Measurements from ENCODE around the gene MAN2C1.
A peak's percentile ranks its signal among the peaks of the same experiment; 100 is the strongest.
"Not testable (repeated sequence)": the region's sequence is repeated elsewhere in the genome, so short reads cannot be mapped to it uniquely, and the experiment has no call there.

The MAN2C1 gene

DNA sequence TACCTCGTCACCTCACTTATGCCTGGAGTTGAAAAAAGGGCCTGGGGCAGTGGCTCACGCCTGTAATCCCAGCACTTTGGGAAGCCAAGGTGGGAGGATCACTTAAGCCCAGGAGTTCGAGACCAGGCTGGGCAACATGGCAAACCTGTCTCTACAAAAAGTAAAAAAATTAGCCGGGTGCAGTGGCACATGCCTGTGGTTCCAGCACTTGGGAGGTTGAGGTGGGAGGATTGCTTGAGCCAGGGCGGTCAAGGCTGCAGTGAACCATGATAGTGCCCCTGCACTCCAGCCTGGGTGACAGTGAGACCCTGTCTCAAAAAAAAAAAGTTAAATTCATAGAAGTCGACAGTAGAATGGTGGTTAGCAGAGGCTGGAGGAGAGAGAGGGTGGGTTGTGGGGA, 26.2 kb downstream of the MAN2C1 start:
- no peak for DNase-seq

DNA sequence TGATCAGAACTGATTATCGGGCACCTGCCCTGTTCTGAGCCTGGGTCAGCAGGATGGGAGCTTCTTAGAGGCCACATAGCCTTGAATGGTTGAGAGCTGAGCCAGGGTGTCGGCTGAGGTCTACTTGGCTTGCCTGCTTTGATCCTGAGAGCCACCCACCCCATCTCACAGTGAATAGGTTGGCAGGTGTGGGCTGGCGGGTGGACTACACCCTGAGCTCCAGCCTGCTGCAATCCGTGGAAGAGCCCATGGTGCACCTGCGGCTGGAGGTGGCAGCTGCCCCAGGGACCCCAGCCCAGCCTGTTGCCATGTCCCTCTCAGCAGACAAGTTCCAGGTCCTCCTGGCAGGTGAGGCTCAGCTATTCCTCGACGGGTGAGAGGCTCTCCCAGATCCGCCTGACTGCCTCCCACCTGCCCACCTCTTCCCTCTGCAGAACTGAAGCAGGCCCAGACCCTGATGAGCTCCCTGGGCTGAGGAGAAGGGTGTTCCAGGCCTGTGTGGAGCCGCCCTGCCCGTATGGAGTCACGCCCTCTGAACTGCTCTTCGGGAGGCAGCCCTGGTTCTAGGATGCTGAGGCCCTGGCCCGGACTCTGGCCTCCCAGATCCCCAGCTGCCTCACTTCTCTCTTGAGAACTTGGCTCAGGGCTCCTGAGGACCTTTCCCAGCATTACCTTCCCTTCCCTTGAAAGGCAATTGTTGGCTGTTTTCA, 28.7 kb downstream of the MAN2C1 start:
- no peak for DNase-seq

DNA sequence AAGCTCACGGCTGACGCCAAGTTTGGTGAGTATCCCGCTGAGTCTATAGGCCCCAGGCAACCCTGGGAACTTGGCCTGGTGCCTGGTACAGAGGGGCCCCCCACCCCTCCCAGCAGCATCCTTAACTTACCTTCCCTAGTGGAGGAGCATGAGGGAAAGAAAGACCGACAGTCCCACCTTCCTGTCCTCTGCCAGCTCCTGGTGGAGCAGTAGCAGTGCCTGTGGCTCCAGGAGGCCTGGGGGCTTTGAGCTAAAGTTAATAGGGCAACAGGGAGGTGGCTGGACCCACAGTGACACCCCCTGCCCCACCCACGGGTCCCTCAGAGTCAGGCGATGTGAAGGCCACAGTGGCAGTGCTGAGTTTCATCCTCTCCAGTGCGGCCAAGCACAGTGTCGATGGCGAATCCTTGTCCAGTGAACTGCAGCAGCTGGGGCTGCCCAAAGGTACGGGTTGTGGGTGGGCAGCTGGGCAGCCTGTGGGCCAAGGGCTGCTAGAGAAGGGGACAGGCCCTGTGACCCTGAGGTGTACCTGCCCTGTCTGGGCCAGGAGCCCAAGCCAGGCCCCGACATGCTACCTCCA, 29.7 kb downstream of the MAN2C1 start:
- no peak for DNase-seq

DNA sequence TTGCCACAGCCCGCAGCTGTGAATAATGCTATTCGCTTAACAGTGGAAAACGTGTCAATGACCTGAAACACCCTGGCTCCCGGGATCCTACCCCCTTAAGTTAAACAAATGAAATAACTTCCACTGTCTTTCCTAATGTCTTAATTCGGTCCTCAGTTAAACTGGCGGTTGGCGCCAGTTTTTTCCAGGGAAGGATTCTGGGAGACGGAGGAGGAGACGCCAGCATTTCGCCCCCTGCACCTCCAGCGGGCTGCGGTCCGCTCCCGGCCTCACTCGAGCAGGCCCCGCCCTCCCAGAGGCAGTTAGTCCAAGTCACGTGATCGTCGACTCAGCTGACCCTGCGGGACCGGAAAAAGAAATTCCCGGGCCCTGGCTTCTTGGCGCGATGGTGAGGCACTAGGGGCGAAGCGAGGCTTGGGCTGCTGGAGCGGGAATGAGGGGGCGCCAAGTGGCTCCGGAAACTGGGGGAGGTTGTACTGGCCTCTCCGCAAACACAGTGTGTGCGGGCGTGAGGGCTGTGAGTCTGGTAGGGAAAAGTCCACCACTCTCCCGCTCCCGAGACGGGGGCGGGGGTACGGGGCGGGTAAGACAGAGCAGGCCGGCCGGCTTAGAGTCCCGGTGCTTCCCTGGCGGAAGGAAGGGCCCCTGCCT, 32.6 kb downstream of the MAN2C1 start, which contains the start of gene COMMD4:
Gene COMMD4 (plus strand): TSS at position 359 of the 651 bp plus-strand sequence. CDS start 27 bp downstream, at position 386.
- DNase-seq = peak; percentile 96

DNA sequence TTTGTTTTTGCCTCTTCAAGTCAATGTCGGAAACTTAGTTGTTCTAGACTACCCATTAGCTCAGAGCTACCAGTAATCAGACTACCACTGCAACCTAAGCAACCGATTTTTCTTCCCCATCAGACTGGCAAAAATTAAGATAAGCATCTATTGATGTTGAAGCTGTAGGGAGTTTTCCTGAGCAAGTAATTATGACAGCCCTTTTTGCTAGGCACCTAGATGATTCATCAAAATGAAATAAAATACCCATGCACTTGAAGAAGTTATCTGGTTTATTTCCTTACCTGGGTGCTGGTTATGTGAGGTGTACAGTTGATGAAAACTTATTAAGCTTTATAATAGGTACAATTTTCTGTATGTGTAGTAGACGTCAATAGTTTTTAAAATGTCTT, 33.1 kb downstream of the MAN2C1 start:
- no peak for DNase-seq

DNA sequence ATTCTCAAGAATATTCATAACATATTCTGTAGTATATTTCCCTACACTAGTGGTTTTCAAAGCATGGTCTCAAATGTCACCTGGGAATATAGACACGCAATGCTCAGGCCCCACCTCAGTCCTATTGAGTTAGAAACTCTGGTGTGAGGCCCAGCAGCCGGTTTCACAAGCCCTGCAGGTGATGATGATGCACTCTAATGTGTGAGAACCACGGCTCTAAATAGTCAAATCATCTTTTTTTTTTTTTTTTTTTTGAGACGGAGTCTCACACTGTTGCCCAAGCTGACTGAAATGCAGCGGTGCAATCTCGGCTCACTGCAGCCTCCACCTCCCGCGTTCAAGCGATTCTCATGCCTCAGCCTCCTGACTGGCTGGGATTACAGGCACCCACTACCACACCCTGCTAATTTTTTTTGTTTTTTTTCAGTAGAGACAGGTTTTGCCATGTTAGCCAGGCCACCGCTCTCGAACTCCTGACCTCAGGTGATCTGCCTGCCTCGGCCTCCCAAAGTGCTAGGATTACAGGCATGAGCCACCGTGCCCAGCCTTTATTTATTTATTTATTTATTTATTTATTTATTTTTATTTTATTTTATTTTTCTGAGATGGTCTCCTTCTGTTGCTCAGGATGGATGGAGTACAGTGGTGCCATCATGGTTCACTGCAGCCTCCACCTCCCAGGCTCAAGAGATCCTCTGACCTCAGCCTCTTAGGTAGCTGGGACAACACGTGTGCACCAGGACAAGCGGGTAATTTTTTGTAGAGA, 34.6 kb downstream of the MAN2C1 start:
- not testable (repeated sequence) for DNase-seq

DNA sequence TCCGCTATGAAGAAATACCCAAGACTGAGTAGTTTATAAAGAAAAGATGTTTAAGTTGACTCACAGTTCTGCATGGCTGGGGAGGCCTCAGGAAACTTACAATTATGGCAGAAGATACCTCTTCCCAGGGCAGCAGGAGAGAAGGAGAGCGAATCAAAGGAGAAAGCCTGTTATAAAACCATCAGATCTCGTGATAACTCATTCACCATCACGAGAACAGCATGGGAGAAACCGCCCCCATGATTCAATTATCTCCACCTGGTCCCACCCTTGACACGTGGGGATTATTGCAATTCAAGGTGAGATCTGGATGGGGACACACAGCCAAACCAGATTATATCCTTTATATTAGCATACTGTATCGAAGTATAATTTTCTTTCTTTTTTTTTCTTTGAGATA, 36.3 kb downstream of the MAN2C1 start:
- not testable (repeated sequence) for DNase-seq

DNA sequence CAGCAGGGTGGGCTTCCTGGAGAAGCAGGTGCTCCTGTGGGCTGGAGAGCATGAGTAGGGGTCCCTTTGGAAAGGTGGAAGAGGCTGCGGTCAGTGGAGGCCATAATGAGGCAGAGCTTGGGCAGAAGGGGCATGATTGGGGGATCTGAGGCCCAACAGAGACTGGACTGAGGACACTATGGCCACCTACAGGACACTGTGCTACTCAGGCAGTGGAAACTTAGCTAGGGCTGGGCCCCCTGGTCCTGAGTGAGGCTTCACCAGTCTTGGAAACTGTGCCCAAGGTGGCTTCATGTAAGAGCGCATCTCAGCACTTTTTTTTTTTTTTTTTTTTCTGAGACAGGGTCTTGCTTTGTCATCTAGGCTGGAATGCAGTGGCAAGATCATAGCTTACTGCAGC, 38.8 kb downstream of the MAN2C1 start:
- no peak for DNase-seq

DNA sequence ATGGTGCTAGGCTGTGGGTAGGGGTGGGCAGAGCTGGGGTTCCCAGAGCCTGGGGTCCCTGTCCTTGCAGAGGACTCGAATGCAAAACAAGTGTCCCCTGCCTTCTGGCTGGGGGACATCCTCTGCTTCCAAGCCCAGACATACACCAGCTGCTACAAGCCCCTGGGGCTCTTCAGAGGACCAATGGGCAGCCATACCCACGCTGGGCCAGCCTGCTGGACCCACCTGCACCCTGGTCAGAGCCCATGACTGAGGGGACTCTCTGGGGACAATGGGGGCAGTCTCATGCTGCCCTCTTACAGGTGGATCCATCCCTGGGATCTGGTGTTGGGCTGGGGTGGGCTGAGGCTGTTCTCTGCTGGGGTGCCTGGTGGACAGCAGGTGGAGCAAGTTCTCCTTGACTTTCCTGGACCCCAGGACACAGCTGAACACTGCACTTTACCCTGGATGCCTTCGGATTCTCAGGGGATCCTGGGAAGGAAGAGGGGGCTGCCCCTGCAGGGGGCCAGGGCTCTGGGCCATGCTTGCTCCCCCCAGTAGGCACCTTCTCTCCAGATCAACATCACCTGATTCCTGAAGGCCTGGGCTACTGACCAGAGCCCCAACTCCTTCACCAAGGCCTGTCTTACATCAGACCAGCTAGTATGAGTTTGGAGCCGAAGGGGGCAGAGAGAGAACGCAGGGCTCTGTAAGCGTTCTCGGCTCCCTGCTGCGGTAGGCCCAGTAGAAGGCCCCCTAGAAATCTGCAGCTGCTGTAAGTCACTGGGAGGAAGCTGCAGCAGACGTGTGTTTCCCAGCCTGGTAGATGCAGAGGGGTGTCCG, 39.7 kb downstream of the MAN2C1 start:
- no peak for DNase-seq

DNA sequence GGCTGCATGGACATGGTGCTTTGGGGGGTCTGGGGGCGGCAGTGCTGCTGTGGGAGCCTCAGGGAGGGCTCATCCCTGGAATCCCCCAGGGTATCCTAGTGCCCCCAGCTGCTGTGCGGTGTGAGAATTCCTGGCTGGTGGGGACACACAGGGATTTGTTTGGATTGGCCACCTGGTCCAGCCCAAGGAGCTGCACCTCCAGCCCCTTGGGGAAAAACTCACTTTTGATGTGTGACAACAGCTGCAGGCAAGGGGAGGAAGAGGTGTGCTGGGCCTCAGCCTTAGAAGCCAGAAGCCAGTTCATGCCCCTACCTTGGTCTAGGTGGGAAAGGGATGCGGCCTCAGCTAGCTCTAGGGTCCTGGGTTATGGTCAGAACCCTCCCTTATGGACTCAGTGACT, 40.9 kb downstream of the MAN2C1 start:
- DNase-seq = no peak

DNA sequence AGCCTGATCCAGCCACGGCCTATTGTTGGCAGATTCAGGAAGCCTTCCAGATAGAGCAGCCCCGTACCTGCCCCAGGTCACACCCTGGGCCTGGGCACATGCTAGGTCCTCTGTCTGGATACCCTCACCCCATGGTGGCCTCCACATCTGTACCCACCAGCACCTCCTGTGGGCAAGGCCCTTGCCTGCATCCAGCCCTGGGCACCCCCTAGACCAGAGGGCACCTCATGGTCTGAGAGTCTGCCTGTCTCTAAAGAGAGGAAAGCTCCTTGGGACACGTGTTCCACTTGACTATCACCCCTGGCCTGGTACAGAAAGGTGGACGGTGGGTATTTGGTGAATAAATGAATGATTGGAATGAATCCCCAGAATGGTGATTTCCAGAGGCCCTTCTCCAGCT, 41.4 kb downstream of the MAN2C1 start:
- no peak for DNase-seq

DNA sequence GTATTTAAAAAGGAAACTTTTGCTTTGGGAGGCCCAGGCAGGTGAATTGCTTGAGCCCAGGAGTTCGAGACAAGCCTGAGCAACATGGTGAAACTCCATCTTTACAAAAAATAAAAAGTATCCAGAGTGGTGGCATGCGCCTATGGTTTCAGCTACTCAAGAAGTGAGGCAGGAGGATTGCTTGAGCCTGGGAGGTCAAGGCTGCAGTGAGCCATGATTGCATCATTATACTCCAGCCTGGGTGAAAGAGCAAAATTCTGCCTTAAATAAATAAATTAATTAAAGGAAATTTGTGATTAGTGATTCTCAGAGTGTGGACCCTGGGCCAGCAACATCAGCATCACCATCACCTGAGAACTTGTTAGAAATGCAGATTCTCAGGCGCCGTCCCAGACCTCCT, 42.5 kb downstream of the MAN2C1 start:
- no peak for DNase-seq

DNA sequence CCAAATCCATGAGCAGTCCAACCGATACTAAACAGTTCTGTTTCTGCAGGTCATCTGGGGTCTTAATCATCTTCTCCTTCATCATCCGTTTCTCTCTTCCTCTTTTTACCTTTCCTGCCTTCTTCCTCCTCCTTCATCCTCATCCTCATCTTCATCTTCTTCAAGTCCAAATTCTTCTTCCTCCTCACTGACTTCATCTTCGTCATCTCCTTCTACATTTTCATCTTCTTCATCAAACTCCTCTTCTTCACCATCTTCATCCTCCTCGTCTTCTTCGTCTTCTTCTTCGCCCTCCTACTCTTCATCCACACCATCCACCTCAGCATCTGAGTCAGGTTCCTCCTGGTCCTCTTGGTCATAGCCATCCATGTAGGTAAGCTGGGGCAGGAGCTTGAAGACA, 46.7 kb downstream of the MAN2C1 start:
- DNase-seq = no peak

DNA sequence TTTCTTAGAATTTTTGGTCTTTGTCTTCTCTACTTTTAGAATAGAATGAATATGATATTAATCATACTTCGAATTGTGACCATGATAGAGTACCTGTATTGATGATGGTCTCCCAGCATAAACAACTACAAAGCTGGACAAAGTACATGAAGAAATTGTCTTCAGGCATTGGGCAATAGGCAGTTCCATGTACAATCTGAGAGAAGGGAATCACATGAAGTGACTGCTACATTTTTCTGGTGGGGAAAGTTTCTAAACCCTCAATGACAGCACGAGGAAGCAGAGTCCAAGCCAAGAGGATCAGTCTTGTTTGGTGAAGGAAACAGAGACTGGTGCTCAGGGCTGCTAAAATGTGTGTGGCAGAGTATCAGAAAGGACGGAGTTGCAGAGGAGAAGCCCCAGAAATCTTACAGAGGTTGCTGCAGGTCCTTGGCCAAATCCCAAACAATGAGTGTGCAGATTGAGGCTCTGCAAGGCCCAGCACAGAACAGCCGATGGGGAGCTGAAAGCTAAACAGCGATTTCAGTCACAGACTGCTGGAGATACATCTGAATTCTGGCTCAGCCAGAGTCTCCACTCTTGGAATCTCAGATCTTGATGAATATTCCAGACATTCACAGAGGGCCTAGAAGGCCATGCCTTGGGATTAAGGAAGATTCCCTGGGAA, 49.0 kb downstream of the MAN2C1 start:
- not testable (repeated sequence) for DNase-seq

DNA sequence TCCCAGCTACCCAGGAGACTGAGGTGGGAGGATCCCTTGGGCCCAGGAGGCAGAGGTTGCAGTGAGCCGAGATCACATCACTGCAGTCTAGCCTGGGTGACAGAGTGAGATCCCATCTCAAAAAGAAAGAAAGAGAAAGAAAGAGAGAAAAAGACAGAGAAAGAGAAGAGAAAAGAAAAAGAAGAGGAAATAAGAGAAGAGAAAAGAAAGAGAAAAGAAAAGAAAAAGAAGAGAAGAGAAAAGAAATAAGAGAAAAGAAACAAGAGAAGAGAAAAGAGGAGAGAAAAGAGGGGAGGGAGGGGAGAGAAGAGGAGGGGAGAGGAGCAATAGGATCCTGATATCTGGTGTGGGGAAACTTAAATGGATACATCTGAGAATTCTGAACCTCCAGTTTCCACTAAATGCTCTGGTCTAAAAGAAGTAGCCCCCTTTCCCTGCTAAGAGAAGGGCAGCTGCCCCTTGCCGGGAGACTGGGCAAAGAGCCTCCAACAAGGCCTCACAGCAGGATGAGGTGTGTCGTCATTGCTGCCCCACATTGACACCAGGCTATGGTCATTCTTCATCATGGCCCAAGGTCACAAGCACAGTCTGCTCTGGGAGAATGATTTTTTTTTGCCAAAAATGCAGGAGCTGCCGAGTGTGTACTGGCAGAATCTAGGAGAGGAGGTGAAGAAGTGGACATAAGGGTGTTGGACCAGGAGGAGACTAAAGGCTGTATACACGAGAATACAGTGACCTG, 53.7 kb downstream of the MAN2C1 start:
- DNase-seq = no peak

DNA sequence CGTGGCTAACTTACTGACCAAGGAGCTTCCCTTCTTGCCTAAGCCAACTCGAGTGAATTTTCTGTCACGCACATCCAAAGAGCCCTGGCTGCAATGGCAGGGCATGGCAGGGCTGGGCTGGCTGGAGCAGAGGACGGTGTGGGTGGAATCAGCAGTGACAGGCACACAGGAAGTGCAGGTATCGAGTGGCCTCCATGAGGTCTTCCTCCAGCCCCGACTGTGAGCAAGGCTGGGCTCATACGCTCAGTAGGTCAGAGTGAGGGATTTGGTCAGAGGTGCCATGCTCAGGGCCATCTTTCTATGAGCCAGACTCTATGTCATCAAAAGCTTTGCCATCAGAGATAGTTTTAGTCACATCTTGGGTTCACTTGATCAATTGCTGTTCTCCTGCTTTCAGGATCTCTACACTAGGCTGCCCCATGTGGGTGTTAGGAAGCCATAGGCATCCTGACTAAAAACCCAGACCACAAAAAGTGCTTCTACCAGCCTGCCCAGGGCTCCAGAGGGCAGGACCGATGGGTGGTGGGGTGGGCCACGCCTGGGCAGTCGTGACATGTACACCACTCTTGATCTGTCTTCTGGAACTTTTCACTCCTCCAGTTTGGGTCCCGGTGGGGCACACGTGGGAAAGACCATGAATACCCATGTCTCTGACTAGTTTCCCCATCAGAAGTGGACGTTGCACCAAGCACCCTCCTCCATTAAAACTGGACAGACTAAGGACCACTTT, 55.1 kb downstream of the MAN2C1 start:
- no peak for DNase-seq

DNA sequence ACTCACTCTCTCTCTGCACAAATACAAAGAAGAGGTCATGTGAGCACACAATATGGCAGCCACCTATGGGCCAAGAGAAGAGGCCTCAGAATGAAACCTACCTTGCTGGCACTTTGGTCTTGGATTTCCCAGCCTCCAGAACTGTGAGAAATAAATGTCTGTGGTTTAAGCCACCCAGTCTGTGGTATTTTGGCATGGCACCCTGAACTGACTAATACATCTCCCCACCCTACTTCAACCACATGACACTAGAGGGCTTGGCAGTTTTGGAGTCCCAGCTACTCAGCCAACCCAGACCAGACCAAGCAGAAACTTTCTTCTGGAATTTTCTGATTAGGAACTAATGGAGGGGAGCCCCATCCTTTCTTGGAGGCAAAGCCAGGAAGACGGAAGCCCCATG, 55.9 kb downstream of the MAN2C1 start:
- not testable (repeated sequence) for DNase-seq

DNA sequence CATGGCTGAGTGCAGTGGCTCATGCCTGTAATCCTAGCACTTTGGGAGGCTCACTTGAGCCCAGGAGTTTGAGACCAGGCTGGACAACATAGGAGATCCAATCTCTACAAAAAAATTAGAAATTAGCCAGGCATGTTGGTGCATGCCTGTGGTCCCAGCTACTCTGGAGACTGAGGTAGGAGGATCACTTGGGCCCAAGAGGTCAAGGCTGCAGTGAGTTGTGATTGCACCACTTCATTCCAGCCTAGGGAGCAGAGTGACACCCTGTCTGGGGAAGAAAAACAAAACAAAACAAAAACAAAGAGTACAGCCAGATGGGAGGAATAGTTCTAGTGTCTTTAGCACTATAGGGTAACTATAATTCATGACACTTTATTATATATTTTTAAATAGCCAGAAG, 58.7 kb downstream of the MAN2C1 start:
- DNase-seq = no peak

DNA sequence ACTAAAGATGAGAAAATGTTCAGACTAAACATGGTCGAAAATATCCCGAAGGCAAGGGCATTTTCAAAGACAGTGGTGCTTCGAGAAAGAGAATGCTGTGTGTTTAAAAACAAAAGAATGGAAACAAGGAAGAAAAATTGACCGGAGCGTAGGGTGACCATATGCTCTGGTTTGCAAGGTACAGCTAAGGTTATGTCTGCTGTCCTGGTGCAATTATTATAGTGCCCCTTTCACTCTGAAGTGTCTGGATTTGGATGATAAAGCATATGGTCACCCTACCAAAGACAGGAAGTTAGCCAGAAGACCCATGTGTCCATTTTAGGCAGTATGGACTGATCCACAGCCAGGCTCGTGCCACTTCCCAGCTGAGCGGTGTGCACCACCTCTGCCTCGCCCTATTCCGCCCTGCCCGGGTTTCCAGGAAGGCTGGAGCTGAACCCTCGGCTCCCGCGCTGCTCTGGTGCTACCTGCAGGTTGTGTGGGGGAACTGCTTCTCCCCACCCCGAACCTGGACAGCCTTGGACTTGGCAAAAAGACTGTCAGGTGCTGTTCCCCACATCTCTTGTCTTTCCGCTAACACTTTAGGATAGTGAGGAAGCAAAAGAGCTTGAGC, 60.5 kb downstream of the MAN2C1 start:
- DNase-seq = peak; percentile 81

DNA sequence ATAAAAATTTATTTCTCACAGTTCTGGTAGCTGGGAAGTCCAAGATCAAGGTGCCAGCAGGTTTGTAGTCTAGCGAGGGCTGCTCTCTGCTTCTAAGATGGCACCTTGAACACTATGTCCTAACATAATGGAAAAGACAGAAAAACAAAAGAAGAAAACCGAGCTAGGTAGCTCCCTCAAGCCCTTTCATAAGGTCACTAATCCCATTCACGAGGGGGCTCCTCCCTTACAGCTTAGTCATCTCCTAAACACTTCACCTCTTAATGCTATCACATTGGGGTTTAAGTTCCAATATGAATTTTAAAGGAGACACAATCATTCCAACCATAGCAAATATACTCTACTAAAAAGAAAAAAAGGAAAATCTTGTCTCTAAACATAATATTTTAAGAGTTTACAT, 62.2 kb downstream of the MAN2C1 start:
- DNase-seq = no peak
